ENCODE results near the gene ATP10B. TPM values are rescaled to one million over a fixed set of nuclear protein-coding genes. Genes with fewer than 3 reads are reported as not detected.
A peak's percentile ranks its signal among the peaks of the same experiment; 100 is the strongest.

ATP10B gene
- total RNA-seq, 2 experiments from 2014 or later: not detected

DNA sequence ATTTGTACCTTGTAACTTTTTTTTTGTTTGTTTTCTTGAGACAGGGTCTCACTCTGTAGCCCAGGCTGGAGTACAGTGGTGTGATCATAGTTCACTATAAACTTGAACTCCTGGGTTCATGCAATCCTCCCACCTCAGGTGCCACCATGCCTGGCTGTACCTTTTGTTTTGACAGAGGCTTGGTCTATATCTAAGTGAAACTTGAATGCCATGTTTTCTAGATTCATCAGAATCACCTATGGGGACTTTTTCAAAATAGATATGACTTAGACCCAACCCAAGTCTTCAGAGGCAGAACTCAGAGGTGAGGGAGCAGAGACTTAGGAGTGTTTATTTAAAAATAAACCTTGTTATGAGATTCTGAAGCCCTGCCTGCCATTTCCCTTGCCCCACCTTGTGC, 301.9 kb downstream of the ATP10B start:
- no peaks in the 10 kb centered on the region for H3K36me3 Mint-ChIP-seq
- H3K27me3 Mint-ChIP-seq: peaks cover 9% of the 10 kb centered on the region
- no peak overlapping the region for H3K4me3 Mint-ChIP-seq
- H3K9me3 Mint-ChIP-seq: no peaks in the 10 kb centered on the region
- H3K27ac Mint-ChIP-seq: no peak overlapping the region
- H3K4me1 Mint-ChIP-seq: no peaks in the 10 kb centered on the region
- DNase-seq: no peak

DNA sequence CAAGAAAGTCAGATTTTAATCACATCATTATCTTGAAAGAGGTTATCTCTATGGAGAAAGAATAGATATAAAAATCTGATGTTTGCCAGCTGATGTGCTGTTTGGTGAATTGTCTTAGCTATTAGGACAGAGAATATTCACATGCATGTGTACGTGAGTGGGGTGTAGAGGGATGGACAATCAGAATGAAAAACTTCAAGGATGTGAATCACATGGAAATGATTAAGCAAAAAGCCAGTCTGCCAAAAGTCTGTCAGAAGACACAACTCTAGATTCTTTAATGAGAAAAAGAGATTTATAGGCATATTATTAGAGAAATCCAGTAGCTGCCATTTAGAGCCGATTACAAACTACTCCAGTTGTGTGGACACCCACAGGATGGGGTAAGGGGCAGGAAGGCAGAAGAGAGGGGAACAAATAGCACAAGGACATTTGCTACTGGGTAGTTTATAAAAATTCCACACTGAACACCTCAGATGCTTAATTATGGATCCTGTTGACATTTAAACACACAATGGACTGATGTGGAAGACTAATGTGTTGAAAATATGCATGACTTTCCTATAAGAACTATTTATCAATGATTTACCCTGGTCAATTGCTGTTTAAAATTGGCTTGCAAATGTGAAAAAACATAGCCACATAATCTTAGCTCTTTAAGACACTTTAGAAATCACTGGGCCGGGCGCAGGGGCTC, 302.9 kb downstream of the ATP10B start:
- Mint-ChIP-seq H3K36me3 (no peaks in the 10 kb centered on the region), H3K4me1 (no peaks in the 10 kb centered on the region), H3K9me3 (no peaks in the 10 kb centered on the region), H3K4me3 (no peak overlapping the region), H3K27me3 (peaks cover 9% of the 10 kb centered on the region), H3K27ac (no peak overlapping the region)
- no peak for DNase-seq

DNA sequence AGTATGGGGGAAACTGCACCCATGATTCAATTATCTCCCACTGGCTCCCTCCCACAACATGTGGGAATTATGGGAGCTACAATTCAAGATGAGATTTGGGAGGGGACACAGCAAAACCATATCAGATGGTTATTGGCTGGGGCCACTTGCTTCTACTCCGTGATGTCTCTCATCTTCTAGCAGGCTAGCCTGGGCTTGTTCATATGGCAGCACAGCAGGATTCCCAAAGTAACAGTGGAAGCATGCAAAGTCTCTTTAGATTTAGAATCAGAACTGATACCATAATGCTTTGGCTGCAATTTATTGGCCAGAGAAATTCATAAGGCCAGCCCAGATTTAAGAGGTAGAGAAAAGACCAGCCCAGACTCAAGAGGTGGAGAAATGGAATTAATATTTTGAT, 304.1 kb downstream of the ATP10B start:
- no peaks in the 10 kb centered on the region for H3K9me3 Mint-ChIP-seq
- H3K27ac Mint-ChIP-seq: no peak overlapping the region
- no peak for DNase-seq
- H3K4me3 Mint-ChIP-seq: no peak overlapping the region
- H3K36me3 Mint-ChIP-seq: no peaks in the 10 kb centered on the region
- H3K27me3 Mint-ChIP-seq: peaks cover 9% of the 10 kb centered on the region
- H3K4me1 Mint-ChIP-seq: no peaks in the 10 kb centered on the region

DNA sequence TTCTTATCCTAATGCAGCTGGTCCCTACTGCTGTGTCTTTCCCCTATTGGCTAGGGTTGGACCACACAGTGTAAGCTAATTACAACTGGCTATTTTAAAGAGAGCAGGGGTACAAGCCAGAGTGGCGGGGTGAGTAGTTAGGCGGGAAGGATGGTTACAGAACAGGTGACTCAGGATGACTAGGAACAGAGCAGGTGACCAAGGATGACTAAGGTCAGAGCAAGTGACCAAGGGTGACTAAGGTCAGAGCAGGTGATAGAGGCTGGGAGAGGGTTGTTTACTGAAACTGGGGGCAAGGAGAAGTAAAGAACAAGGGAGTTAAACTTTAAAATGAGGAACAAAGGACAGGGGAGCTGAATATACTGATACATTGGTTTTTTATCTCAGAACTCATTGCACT, 304.9 kb downstream of the ATP10B start:
- H3K27me3 Mint-ChIP-seq: peaks cover 9% of the 10 kb centered on the region
- no peaks in the 10 kb centered on the region for H3K36me3 Mint-ChIP-seq
- no peaks in the 10 kb centered on the region for H3K4me1 Mint-ChIP-seq
- no peak overlapping the region for H3K4me3 Mint-ChIP-seq
- DNase-seq: no peak
- H3K9me3 Mint-ChIP-seq: no peaks in the 10 kb centered on the region
- H3K27ac Mint-ChIP-seq: no peak overlapping the region

DNA sequence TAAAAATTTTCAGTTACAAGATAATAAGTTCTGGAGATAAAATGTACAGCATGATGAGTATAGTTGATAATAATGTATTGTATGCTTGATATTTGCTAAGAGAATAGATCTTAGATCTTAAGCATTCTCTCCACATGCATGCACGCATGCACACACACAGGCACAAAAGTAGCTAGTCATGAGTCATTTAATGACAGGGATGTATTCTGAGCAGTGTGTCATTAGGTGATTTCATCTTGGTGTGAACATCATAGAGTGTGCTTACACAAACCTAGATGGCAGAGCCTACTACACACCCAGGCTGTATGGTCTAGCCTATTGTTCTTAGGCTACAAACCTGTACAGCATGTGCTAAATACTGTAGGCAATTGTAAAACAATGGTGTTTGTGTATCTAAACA, 306.2 kb downstream of the ATP10B start:
- peaks cover 5% of the 10 kb centered on the region for H3K27me3 Mint-ChIP-seq
- H3K9me3 Mint-ChIP-seq: no peaks in the 10 kb centered on the region
- no peak for DNase-seq
- no peaks in the 10 kb centered on the region for H3K4me1 Mint-ChIP-seq
- H3K27ac Mint-ChIP-seq: no peak overlapping the region
- no peak overlapping the region for H3K4me3 Mint-ChIP-seq
- no peaks in the 10 kb centered on the region for H3K36me3 Mint-ChIP-seq

DNA sequence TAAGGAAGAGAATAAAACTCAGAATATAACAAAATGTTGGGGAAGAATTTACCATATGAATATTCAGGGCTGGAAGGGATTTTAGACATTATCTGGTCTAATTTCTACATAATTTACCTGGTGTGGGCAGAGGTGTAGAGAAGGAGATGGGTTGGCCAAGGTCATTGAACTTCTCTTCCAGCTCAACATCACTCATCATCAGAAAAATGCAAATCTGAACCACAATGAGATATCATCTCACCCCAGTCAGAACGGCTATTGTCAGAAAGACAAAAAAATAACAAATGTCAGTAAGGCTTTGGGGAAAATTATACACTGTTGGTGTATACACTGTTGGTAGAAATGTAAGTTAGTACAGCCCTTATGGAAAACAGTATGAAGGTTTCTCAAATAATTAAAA, 308.6 kb downstream of the ATP10B start:
- Mint-ChIP-seq H3K4me3 (no peak overlapping the region), H3K27me3 (no peaks in the 10 kb centered on the region), H3K36me3 (no peaks in the 10 kb centered on the region), H3K27ac (no peak overlapping the region), H3K9me3 (no peaks in the 10 kb centered on the region), H3K4me1 (peaks cover 1% of the 10 kb centered on the region)
- no peak for DNase-seq

DNA sequence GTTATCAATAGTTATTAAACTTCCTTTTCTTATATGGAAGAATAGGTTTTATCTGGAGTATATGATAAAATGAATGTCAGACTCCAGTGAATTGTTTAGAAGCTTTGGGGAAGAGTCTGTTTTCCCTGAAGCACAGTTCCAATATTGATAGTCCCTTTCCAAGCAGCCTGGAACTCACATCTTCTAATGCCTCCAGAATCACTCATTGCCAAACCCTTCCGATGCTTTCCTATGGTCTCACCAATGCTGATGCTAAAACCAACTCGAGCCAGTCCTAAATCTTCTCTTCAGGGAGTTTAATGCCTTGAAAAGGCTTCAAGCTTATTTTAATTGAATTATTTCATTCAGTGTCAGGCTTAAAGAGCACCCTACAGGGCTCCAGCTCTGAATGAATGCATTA, 309.2 kb downstream of the ATP10B start:
- Mint-ChIP-seq H3K4me1 (peaks cover 2% of the 10 kb centered on the region), H3K36me3 (no peaks in the 10 kb centered on the region), H3K9me3 (no peaks in the 10 kb centered on the region), H3K27me3 (no peaks in the 10 kb centered on the region), H3K4me3 (no peak overlapping the region), H3K27ac (no peak overlapping the region)
- no peak for DNase-seq

DNA sequence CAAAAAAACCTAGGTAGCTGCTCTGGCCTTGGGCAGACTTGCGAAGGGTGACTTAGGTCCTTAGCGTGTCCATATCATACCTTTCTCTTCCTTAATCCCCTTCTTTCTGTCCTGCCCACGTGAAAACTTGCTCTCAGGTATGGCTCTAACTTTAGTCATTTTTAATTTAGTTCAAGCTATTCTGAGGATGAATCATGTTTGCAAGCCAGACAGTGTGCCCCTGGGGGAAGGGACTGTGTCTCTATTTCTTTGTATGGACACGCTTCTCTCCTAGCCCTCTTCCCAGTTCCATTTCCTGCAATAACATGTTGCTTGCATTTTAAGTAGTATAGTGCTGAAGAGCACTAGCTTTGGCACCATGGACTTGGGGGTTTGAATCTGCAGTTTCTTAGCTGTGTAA, 309.7 kb downstream of the ATP10B start:
- Mint-ChIP-seq H3K4me1 (peaks cover 2% of the 10 kb centered on the region), H3K4me3 (no peak overlapping the region), H3K27ac (no peak overlapping the region), H3K27me3 (no peaks in the 10 kb centered on the region), H3K9me3 (no peaks in the 10 kb centered on the region), H3K36me3 (no peaks in the 10 kb centered on the region)
- no peak for DNase-seq

DNA sequence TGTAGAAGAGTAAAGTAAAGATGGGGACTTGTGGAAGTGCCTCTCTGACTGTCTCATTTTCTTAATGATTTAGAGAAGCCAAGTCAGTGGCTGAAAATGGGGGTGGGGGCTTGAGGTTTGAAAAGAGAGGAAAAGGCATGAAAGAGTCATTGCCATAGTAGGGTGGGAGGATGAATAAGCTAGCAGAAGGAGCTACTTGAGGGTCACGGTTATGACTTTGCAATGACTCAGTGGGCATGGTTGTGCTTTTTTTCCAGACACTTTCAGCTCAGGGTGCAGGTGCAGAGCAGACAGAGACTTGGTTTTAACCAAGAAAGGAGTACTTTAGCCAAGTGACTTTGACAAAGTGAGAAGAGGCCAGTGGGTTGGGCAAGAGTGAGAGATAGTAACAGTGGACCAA, 312.6 kb downstream of the ATP10B start:
- H3K9me3 Mint-ChIP-seq: no peaks in the 10 kb centered on the region
- no peaks in the 10 kb centered on the region for H3K27me3 Mint-ChIP-seq

DNA sequence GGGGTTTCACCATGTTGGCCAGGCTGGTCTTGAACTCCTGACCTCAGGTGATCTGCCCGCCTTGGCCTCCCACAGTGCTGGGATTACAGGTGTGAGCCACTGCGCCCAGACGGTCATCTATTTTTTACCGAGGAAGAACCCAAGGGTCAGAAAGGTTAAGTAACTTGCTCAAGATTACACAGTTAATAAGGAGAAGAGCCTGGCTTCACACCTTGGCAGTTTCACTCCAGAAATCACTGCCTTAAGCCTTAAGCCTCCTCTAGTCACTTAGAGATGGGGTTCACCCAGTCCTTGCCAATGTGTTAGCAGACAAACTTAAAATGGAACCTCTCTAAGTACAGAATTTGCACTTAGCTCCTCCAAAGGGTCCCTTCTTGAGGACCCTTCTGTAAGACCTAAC, 314.1 kb downstream of the ATP10B start:
- H3K27me3 Mint-ChIP-seq: no peaks in the 10 kb centered on the region
- no peaks in the 10 kb centered on the region for H3K9me3 Mint-ChIP-seq
- DNase-seq: no peak
- no peak overlapping the region for H3K27ac Mint-ChIP-seq
- no peaks in the 10 kb centered on the region for H3K36me3 Mint-ChIP-seq
- no peak overlapping the region for H3K4me3 Mint-ChIP-seq
- peaks cover 2% of the 10 kb centered on the region for H3K4me1 Mint-ChIP-seq

More for the DNA sequence above, 312.6 kb downstream of the ATP10B start:
- Mint-ChIP-seq H3K36me3 (no peaks in the 10 kb centered on the region), H3K4me1 (peaks cover 2% of the 10 kb centered on the region), H3K4me3 (no peak overlapping the region), H3K27ac (no peak overlapping the region)
- DNase-seq: peak; percentile 35

DNA sequence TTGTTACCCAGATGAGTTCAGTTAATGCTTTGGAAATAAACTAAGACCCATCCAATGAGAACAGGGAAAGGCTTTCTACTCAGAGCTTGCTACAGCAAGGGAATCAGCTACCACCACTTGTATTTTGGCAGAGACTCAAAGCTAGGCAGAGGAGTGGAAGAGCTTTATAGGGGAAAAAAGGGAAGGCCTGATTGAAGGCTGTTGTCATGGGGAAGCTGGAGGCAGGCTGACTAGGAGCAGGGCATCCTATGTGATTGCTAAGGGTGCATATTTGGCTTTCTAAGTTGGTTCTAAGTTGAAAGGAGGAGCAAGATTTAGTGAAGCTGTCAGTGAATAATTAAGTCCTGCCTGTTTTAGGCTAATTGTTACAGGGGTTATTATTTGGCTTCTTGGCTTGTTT, 314.9 kb downstream of the ATP10B start:
- no peak overlapping the region for H3K4me3 Mint-ChIP-seq
- no peak overlapping the region for H3K27ac Mint-ChIP-seq
- no peaks in the 10 kb centered on the region for H3K9me3 Mint-ChIP-seq
- no peaks in the 10 kb centered on the region for H3K27me3 Mint-ChIP-seq
- DNase-seq: no peak
- H3K36me3 Mint-ChIP-seq: no peaks in the 10 kb centered on the region
- H3K4me1 Mint-ChIP-seq: peaks cover 2% of the 10 kb centered on the region

DNA sequence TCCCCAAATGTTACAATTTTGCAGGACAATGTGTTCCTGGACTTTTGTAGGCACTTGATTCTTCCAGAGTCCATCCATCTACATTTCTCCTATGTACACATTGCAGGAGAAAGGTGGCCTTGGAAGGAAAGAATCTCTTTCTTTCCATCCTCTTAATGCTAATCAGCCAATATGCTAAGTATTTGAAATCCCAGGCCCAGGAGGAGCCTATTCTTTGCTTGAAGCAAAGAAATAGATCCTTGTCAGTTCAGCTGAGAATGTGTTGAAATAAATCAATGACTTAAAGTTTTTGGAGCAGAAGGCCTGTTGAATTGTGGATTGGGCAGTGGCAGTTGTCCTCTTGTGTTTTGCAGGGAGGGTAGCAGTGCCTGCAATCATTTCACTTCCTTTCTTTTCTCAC, 317.1 kb downstream of the ATP10B start:
- Mint-ChIP-seq H3K27ac (no peak overlapping the region), H3K4me1 (peaks cover 2% of the 10 kb centered on the region)

DNA sequence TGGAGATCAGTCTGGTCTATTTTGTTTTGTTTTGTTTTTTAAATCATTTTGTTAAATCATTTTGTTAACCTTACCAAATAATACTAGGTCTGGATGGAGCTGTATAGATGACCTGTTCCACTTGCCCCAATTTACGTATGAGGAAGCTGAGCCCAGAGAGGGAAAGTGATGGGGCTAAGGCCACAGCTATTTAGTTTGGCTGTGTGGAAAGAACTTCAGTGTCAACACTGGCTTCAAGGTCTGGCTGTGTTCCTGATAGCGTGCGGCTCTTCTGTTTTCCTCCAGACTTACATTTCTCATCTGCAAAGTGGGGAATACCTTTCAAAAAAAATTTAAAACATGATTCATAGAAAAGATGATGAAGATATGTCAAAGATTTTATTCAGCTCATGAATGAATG, 317.9 kb downstream of the ATP10B start:
- H3K27ac Mint-ChIP-seq: no peak overlapping the region
- DNase-seq: no peak
- H3K4me1 Mint-ChIP-seq: peaks cover 2% of the 10 kb centered on the region
- peaks cover 1% of the 10 kb centered on the region for H3K9me3 Mint-ChIP-seq
- H3K36me3 Mint-ChIP-seq: no peaks in the 10 kb centered on the region
- peaks cover 4% of the 10 kb centered on the region for H3K27me3 Mint-ChIP-seq
- H3K4me3 Mint-ChIP-seq: no peak overlapping the region

More for the DNA sequence above, 317.1 kb downstream of the ATP10B start:
- Mint-ChIP-seq H3K27me3 (no peaks in the 10 kb centered on the region), H3K9me3 (no peaks in the 10 kb centered on the region), H3K4me3 (no peak overlapping the region), H3K36me3 (no peaks in the 10 kb centered on the region)
- no peak for DNase-seq

DNA sequence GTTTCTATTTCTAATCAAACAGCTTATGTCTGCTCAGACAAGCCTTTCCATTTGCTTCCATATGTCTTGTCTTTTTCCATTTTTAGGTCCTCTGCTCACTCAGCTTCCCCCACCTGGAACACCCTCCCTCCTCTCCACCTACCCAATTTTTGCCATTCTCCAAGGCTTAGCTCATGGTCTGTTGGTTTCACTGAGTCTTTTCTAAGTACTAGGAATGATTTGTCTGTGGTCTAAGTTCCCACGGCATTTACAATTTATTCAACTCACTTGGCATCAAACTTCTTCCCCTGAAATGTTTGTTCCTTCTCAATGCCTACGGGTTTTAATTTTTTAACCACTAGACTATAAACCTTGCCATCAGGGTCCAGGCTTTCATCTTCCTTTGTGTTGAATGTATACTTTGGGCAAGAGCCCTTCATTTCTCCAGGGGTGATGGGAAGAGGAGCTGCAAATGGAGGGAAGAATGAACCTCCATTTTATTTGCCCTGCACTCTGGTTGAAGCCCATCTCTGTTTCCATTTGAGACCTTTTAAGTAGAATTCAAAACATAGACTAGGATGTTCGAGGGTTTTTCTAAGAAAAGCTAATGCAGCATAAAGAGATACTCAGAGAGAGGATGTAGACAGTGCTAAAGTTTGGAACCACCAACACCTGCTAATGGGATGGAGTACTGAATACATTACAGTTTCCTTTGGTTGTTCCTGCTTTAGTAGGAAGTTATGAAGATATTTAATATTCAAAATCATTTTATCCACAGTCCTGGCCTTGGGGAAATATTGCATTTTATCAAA, 326.3 kb downstream of the ATP10B start:
- H3K4me1 Mint-ChIP-seq: no peaks in the 10 kb centered on the region
- H3K4me3 Mint-ChIP-seq: no peak overlapping the region
- no peaks in the 10 kb centered on the region for H3K36me3 Mint-ChIP-seq
- no peak for DNase-seq
- no peak overlapping the region for H3K27ac Mint-ChIP-seq
- H3K27me3 Mint-ChIP-seq: peaks cover 12% of the 10 kb centered on the region
- H3K9me3 Mint-ChIP-seq: peaks cover 1% of the 10 kb centered on the region

DNA sequence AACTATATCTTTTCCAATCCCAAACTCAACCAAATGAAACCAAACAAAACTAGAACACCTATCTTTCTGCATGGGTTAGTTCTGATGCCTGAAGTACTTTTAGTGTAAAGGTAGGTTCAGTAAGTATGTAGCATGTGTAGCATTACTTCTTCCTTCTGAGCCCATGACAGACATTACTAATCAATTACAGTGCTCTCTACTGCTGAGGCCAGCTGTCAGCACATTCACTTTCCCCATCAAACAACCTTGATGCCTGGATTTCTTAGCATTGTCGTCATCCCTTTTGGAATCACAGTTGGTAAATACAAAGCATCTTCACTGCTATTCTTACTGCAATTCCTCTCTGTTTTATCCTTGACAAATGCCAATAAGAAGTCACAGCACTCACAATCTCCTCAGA, 327.2 kb downstream of the ATP10B start:
- Mint-ChIP-seq H3K4me3 (no peak overlapping the region), H3K36me3 (no peaks in the 10 kb centered on the region), H3K27me3 (peaks cover 14% of the 10 kb centered on the region), H3K4me1 (no peaks in the 10 kb centered on the region), H3K9me3 (peaks cover 1% of the 10 kb centered on the region), H3K27ac (no peak overlapping the region)
- no peak for DNase-seq
